WTC11 (cell line): Measurements from ENCODE around the gene KIAA0753.

ENCODE experiments used
- CTCF ChIP-seq: fragments of 200-600 bp; IDR thresholded peaks from 2 replicates; pipeline ENCODE4 v1.8.0; 2022; ENCODE audit warnings: antibody characterized with exemption
- STAT6 ChIP-seq: sonication (generic); formaldehyde crosslinking; conservative IDR thresholded peaks from 2 replicates; pipeline ENCODE4 v1.8.1; 2023; ENCODE audit warnings: mild to moderate bottlenecking, low read depth, missing genetic modification reagents, moderate library complexity

GRCh38 chr17:6551869-6552531 is 88.5 kb downstream of the KIAA0753 start:
- TF ChIP-seq CTCF (no peak), STAT6 (CRISPR knock-in tag) (no peak)
